ENCODE measurements around the gene SETSIP. TPM values are rescaled to one million over a fixed set of nuclear protein-coding genes. Genes with fewer than 3 reads are reported as not detected.

Gene SETSIP
- total RNA-seq, 3 donors from 2014 or later = not detected

GRCh38 chr1:92066321-92066720, 8.9 kb downstream of the SETSIP start:
- Histone ChIP-seq H3K27me3 (no peaks in the 10 kb centered on the region), H3K27ac (no peak overlapping the region), H3K4me3 (no peak overlapping the region), H3K4me1 (no peaks in the 10 kb centered on the region), H3K9me3 (no peaks in the 10 kb centered on the region), H3K36me3 (no peaks in the 10 kb centered on the region)
- no peak for TF ChIP-seq POLR2A (IDR thresholded peaks at IDR 0.05)
- TF ChIP-seq POLR2AphosphoS5 (IDR thresholded peaks at IDR 0.05) = no peak
- TF ChIP-seq CTCF (IDR thresholded peaks at IDR 0.05) = no peak
- intact Hi-C loops (cut with DNase I; ENCODE audit: low total_unique reads) = no loop called here
- DNase-seq (ENCODE audit: low spot score in 2 of 2) = no peak

- H3K4me3 ChIP-seq = no peak overlapping the region
- intact Hi-C loops (cut with DNase I; ENCODE audit: low total_unique reads) = no loop called here
- no peaks in the 10 kb centered on the region for H3K9me3 ChIP-seq
- H3K36me3 ChIP-seq = no peaks in the 10 kb centered on the region
- no peaks in the 10 kb centered on the region for H3K4me1 ChIP-seq
- no peak for TF ChIP-seq POLR2A (IDR thresholded peaks at IDR 0.05)
- TF ChIP-seq POLR2AphosphoS5 (IDR thresholded peaks at IDR 0.05) = no peak
- TF ChIP-seq CTCF (IDR thresholded peaks at IDR 0.05) = no peak
- no peak overlapping the region for H3K27ac ChIP-seq
- no peaks in the 10 kb centered on the region for H3K27me3 ChIP-seq
- DNase-seq (ENCODE audit: low spot score in 2 of 2) = no peak
Measured at GRCh38 chr1:92065042-92065441, 10.2 kb downstream of the SETSIP start.

GRCh38 chr1:92051948-92052347, 23.3 kb downstream of the SETSIP start:
- no peak for DNase-seq (ENCODE audit: low spot score in 2 of 2)
- no peaks in the 10 kb centered on the region for H3K9me3 ChIP-seq
- no peak overlapping the region for H3K27ac ChIP-seq
- no peaks in the 10 kb centered on the region for H3K27me3 ChIP-seq
- TF ChIP-seq POLR2A (IDR thresholded peaks at IDR 0.05) (no peak), CTCF (IDR thresholded peaks at IDR 0.05) (no peak), POLR2AphosphoS5 (IDR thresholded peaks at IDR 0.05) (no peak)
- intact Hi-C loops (cut with DNase I; ENCODE audit: low total_unique reads) = no loop called here
- no peak overlapping the region for H3K4me3 ChIP-seq
- H3K4me1 ChIP-seq = no peaks in the 10 kb centered on the region
- H3K36me3 ChIP-seq = no peaks in the 10 kb centered on the region

- TF ChIP-seq CTCF (IDR thresholded peaks at IDR 0.05) = no peak
- TF ChIP-seq POLR2AphosphoS5 (IDR thresholded peaks at IDR 0.05) = no peak
- no peak for TF ChIP-seq POLR2A (IDR thresholded peaks at IDR 0.05)
- DNase-seq (ENCODE audit: low spot score in 2 of 2) = no peak
- H3K4me1 ChIP-seq = no peaks in the 10 kb centered on the region
- H3K27me3 ChIP-seq = no peaks in the 10 kb centered on the region
- H3K9me3 ChIP-seq = no peaks in the 10 kb centered on the region
- H3K27ac ChIP-seq = no peak overlapping the region
- H3K36me3 ChIP-seq = no peaks in the 10 kb centered on the region
- intact Hi-C loops (cut with DNase I; ENCODE audit: low total_unique reads) = no loop called here
- H3K4me3 ChIP-seq = no peak overlapping the region
Measured at GRCh38 chr1:92045766-92046495, 29.3 kb downstream of the SETSIP start.

- intact Hi-C loops (cut with DNase I; ENCODE audit: low total_unique reads) = no loop called here
- H3K27ac ChIP-seq = no peak overlapping the region
- DNase-seq (ENCODE audit: low spot score in 2 of 2) = no peak
- H3K9me3 ChIP-seq = no peaks in the 10 kb centered on the region
- no peaks in the 10 kb centered on the region for H3K36me3 ChIP-seq
- no peaks in the 10 kb centered on the region for H3K4me1 ChIP-seq
- no peak for TF ChIP-seq POLR2A (IDR thresholded peaks at IDR 0.05)
- TF ChIP-seq CTCF (IDR thresholded peaks at IDR 0.05) = no peak
- TF ChIP-seq POLR2AphosphoS5 (IDR thresholded peaks at IDR 0.05) = no peak
- H3K27me3 ChIP-seq = no peaks in the 10 kb centered on the region
- no peak overlapping the region for H3K4me3 ChIP-seq
Measured at GRCh38 chr1:92043621-92044020, 31.6 kb downstream of the SETSIP start.
